ENCODE measurements around the gene NPAS2. TPM values are rescaled to one million over a fixed set of nuclear protein-coding genes. Genes with fewer than 3 reads are reported as not detected.

Gene NPAS2
- total RNA-seq, 1 experiment from 2014 or later = 142 TPM

- Mint-ChIP-seq H3K27ac (ENCODE audit: unreplicated experiment) (no peak overlapping the region), H3K4me1 (ENCODE audit: low read depth, unreplicated experiment) (peaks cover 37% of the 10 kb centered on the region), H3K4me3 (ENCODE audit: low read depth, unreplicated experiment) (no peak overlapping the region), H3K27me3 (ENCODE audit: unreplicated experiment) (no peaks in the 10 kb centered on the region), H3K9me3 (ENCODE audit: low read depth, unreplicated experiment) (no peaks in the 10 kb centered on the region), H3K36me3 (ENCODE audit: insufficient read depth, unreplicated experiment) (peaks cover 99% of the 10 kb centered on the region)
- BruUV-seq (replicated peaks) = no TSS peak
- intact Hi-C loops (cut with micrococcal nuclease; ENCODE audit: unreplicated experiment) = no loop called here
- no peak for DNase-seq
- CTCF ChIA-PET = no interaction called here
- TF ChIP-seq CTCF (IDR thresholded peaks at IDR 0.05; ENCODE audit: unreplicated experiment) = no peak
These were observed 186.3 kb downstream of the NPAS2 start for GRCh38 chr2:101006065-101006715.

GRCh38 chr2:101007415-101008345 lies 187.7 kb downstream of the NPAS2 start:
- intact Hi-C loops (cut with micrococcal nuclease; ENCODE audit: unreplicated experiment) = no loop called here
- no peaks in the 10 kb centered on the region for H3K27me3 Mint-ChIP-seq (ENCODE audit: unreplicated experiment)
- BruUV-seq (replicated peaks) = no TSS peak
- peaks cover 97% of the 10 kb centered on the region for H3K36me3 Mint-ChIP-seq (ENCODE audit: insufficient read depth, unreplicated experiment)
- H3K27ac Mint-ChIP-seq (ENCODE audit: unreplicated experiment) = peak overlapping the region; percentile 44
- H3K4me3 Mint-ChIP-seq (ENCODE audit: low read depth, unreplicated experiment) = no peak overlapping the region
- TF ChIP-seq CTCF (IDR thresholded peaks at IDR 0.05; ENCODE audit: unreplicated experiment) = no peak
- CTCF ChIA-PET = interaction anchor here (0.6 kb wide), 1 partner anchor 15 kb away, joined by 4 read pairs; no protein-coding TSS in a partner anchor
- H3K9me3 Mint-ChIP-seq (ENCODE audit: low read depth, unreplicated experiment) = no peaks in the 10 kb centered on the region
- peaks cover 37% of the 10 kb centered on the region for H3K4me1 Mint-ChIP-seq (ENCODE audit: low read depth, unreplicated experiment)
- DNase-seq = no peak

GRCh38 chr2:101011152-101011551 lies 191.2 kb downstream of the NPAS2 start:
- BruUV-seq (replicated peaks) = no TSS peak
- TF ChIP-seq CTCF (IDR thresholded peaks at IDR 0.05; ENCODE audit: unreplicated experiment) = no peak
- no peak for DNase-seq
- H3K4me1 Mint-ChIP-seq (ENCODE audit: low read depth, unreplicated experiment) = peaks cover 21% of the 10 kb centered on the region
- H3K9me3 Mint-ChIP-seq (ENCODE audit: low read depth, unreplicated experiment) = no peaks in the 10 kb centered on the region
- CTCF ChIA-PET = no interaction called here
- peaks cover 80% of the 10 kb centered on the region for H3K36me3 Mint-ChIP-seq (ENCODE audit: insufficient read depth, unreplicated experiment)
- intact Hi-C loops (cut with micrococcal nuclease; ENCODE audit: unreplicated experiment) = no loop called here
- H3K27ac Mint-ChIP-seq (ENCODE audit: unreplicated experiment) = peak overlapping the region; percentile 68
- no peak overlapping the region for H3K4me3 Mint-ChIP-seq (ENCODE audit: low read depth, unreplicated experiment)
- no peaks in the 10 kb centered on the region for H3K27me3 Mint-ChIP-seq (ENCODE audit: unreplicated experiment)

GRCh38 chr2:101012054-101012705 lies 192.2 kb downstream of the NPAS2 start:
- Mint-ChIP-seq H3K9me3 (ENCODE audit: low read depth, unreplicated experiment) (no peaks in the 10 kb centered on the region), H3K27me3 (ENCODE audit: unreplicated experiment) (no peaks in the 10 kb centered on the region), H3K36me3 (ENCODE audit: insufficient read depth, unreplicated experiment) (peaks cover 70% of the 10 kb centered on the region), H3K4me1 (ENCODE audit: low read depth, unreplicated experiment) (peaks cover 21% of the 10 kb centered on the region), H3K27ac (ENCODE audit: unreplicated experiment) (peak overlapping the region; percentile 57), H3K4me3 (ENCODE audit: low read depth, unreplicated experiment) (no peak overlapping the region)
- intact Hi-C loops (cut with micrococcal nuclease; ENCODE audit: unreplicated experiment) = no loop called here
- no peak for DNase-seq
- TF ChIP-seq CTCF (IDR thresholded peaks at IDR 0.05; ENCODE audit: unreplicated experiment) = no peak
- BruUV-seq (replicated peaks) = no TSS peak
- CTCF ChIA-PET = interaction anchor here (0.6 to 1.3 kb wide), 11 partner anchors 9 to 402 kb away, joined by 3 to 11 read pairs (median 4); partner anchors contain the start of gene RPL31
